HepG2 (cell line): ENCODE measurements around the gene ALDH2. TPM values are rescaled to one million over a fixed set of nuclear protein-coding genes. Genes with fewer than 3 reads are reported as not detected.

Experiments used
- ADNP ChIP-seq: sonication (generic); formaldehyde crosslinking; IDR thresholded peaks from 2 replicates; pipeline ENCODE4 v1.4.0; 2020; ENCODE audit warnings: missing genetic modification reagents
- ARNTL ChIP-seq: sonication (generic); formaldehyde crosslinking; IDR thresholded peaks from 2 replicates; pipeline ENCODE4 v1.4.0; 2020; ENCODE audit warnings: mild to moderate bottlenecking, missing genetic modification reagents
- DNMT1 ChIP-seq: sonication (generic); formaldehyde crosslinking; IDR thresholded peaks from 2 replicates; pipeline ENCODE4 v1.5.1; 2020; ENCODE audit warnings: mild to moderate bottlenecking, missing genetic modification reagents
- ELF4 ChIP-seq: sonication (generic); formaldehyde crosslinking; IDR thresholded peaks from 2 replicates; pipeline ENCODE4 v1.5.0; 2020; ENCODE audit warnings: missing genetic modification reagents, mild to moderate bottlenecking, moderate library complexity, borderline replicate concordance
- FLYWCH1 ChIP-seq: sonication (generic); formaldehyde crosslinking; IDR thresholded peaks from 2 replicates; pipeline ENCODE4 v1.8.1; 2023; ENCODE audit warnings: mild to moderate bottlenecking, missing genetic modification reagents
- FOXA1 ChIP-seq, 2 experiments: fragments of 450-650 bp in 1 of 2; sonication (generic) in 1 of 2; formaldehyde crosslinking in 1 of 2; IDR thresholded peaks; 2 replicates each; pipeline versions ENCODE4 v1.4.0 to v1.6.1; 2016 to 2020; ENCODE audit warnings: missing genetic modification reagents in 1 of 2
- HDAC1 ChIP-seq: sonication (generic); formaldehyde crosslinking; IDR thresholded peaks from 2 replicates; pipeline ENCODE4 v1.5.1; 2020; ENCODE audit warnings: mild to moderate bottlenecking, missing genetic modification reagents
- HMG20A ChIP-seq: IDR thresholded peaks from 2 replicates; pipeline ENCODE4 v1.6.1; 2016; ENCODE audit warnings: borderline replicate concordance
- KLF16 ChIP-seq, 2 experiments: sonication (generic) in 1 of 2; formaldehyde crosslinking in 1 of 2; IDR thresholded peaks; 2 replicates each; pipeline versions ENCODE4 v1.6.1 to v1.8.0; 2016 to 2023; ENCODE audit warnings: missing genetic modification reagents in 2 of 2, missing compliant biosample characterization in 1 of 2
- MYNN ChIP-seq: sonication (generic); formaldehyde crosslinking; IDR thresholded peaks from 2 replicates; pipeline ENCODE4 v1.4.0; 2020; ENCODE audit warnings: mild to moderate bottlenecking, low read depth, missing genetic modification reagents
- SP2 ChIP-seq: sonication (generic); formaldehyde crosslinking; IDR thresholded peaks from 2 replicates; pipeline ENCODE4 v1.5.1; 2020; ENCODE audit warnings: mild to moderate bottlenecking, missing genetic modification reagents
- TARDBP ChIP-seq: sonication (generic); formaldehyde crosslinking; IDR thresholded peaks from 2 replicates; pipeline ENCODE4 v1.8.0; 2022; ENCODE audit warnings: mild to moderate bottlenecking, missing genetic modification reagents
- TRIM24 ChIP-seq: sonication (generic); formaldehyde crosslinking; IDR thresholded peaks from 2 replicates; pipeline ENCODE4 v1.8.0; 2022; ENCODE audit warnings: mild to moderate bottlenecking, missing genetic modification reagents
- polyA plus RNA-seq, 8 experiments: library from polyadenylated mRNA; depleted of rRNA in 3 of 8; stranded (reverse) in 7 of 8; unstranded in 1 of 8; fragments of >200 nt; fragmentation: Illumina TruSeq in 4 of 8; extraction: Trizol in 4 of 8; gene quantifications; 2 replicates each; pipeline versions ENCODE4 v1.2.1 to v1.2.3, GENCODE V29; 2011 to 2016; ENCODE audit warnings: low read depth in 4 of 8, missing spikeins in 1 of 8, mixed read lengths in 1 of 8; ENCODE audit not compliant: insufficient read depth in 1 of 8
- total RNA-seq, 5 experiments: library from RNA; depleted of rRNA; stranded (reverse); fragments of >200 nt; fragmentation: Illumina TruSeq; extraction: Trizol; gene quantifications; 2 replicates each; pipeline ENCODE4 v1.2.3, GENCODE V29; 2016; ENCODE audit warnings: low read depth in 1 of 5
- TF ChIP-seq, protein P1 (sequence below): sonication (generic); formaldehyde crosslinking; IDR thresholded peaks from 2 replicates; pipeline ENCODE4 v1.8.0; 2022; ENCODE audit warnings: mild to moderate bottlenecking, missing genetic modification reagents, moderate library complexity
- TF ChIP-seq, protein P2 (sequence below): sonication (generic); formaldehyde crosslinking; IDR thresholded peaks from 2 replicates; pipeline ENCODE4 v1.5.1; 2020; ENCODE audit warnings: missing genetic modification reagents, mild to moderate bottlenecking, borderline replicate concordance
- TF ChIP-seq, protein P3 (sequence below): sonication (generic); formaldehyde crosslinking; IDR thresholded peaks from 2 replicates; pipeline ENCODE4 v1.4.0; 2020; ENCODE audit warnings: missing genetic modification reagents
- TF ChIP-seq, protein P4 (sequence below): sonication (generic); formaldehyde crosslinking; IDR thresholded peaks from 2 replicates; pipeline ENCODE4 v1.4.0; 2020; ENCODE audit warnings: missing genetic modification reagents
- TF ChIP-seq, protein P5 (sequence below): sonication (generic); formaldehyde crosslinking; IDR thresholded peaks from 2 replicates; pipeline ENCODE4 v1.5.1; 2020; ENCODE audit warnings: missing genetic modification reagents, mild to moderate bottlenecking, borderline replicate concordance

The ALDH2 gene
- total and polyA plus RNA-seq, 2 of the 13 experiments (the other 11 are each of a cell fraction or from before 2014, with no cell fraction given) = 78.8 to 103 TPM

DNA sequence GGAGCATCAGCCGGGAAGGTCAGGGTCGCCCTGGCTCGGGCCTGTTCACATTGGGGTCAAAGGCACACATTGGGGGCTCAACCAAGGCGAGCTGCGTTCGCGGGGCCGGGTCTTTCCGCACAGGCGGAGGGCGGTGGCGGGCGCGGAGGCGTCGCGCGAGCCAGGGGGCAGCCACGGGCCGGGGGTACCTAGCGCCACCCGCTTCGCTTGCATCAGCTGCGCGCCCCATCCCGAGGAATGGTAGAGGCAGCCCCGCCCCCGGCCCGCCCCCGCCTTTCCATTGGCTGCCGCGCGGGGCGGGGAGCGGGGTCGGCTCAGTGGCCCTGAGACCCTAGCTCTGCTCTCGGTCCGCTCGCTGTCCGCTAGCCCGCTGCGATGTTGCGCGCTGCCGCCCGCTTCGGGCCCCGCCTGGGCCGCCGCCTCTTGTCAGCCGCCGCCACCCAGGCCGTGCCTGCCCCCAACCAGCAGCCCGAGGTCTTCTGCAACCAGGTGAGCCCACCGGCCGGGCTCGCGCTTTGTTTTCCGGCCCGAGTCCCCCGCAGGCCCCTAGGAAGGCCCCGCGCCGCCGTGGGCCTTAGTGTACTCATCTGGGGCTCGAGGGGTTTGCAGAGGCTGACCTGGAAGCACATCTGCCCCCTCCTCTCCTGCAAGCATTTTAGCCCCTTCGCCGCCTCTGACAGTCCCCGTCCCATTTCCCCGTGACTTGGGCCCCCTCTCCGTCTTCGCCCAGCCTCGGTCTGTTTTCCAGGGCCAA lies at the start of gene ALDH2 (continued):
- TF ChIP-seq, protein P1, sequence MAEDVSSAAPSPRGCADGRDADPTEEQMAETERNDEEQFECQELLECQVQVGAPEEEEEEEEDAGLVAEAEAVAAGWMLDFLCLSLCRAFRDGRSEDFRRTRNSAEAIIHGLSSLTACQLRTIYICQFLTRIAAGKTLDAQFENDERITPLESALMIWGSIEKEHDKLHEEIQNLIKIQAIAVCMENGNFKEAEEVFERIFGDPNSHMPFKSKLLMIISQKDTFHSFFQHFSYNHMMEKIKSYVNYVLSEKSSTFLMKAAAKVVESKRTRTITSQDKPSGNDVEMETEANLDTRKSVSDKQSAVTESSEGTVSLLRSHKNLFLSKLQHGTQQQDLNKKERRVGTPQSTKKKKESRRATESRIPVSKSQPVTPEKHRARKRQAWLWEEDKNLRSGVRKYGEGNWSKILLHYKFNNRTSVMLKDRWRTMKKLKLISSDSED (CRISPR knock-in tag) = no peak
- TF ChIP-seq FOXA1 (IDR thresholded peaks at IDR 0.05) (no peak), FOXA1 (CRISPR knock-in tag; IDR thresholded peaks at IDR 0.05) (no peak), ARNTL (CRISPR knock-in tag) (no peak), MYNN (CRISPR knock-in tag) (no peak), FLYWCH1 (CRISPR knock-in tag) (no peak; the same call in 1 of the 2 replicates), SP2 (CRISPR knock-in tag) (no peak), HMG20A (CRISPR knock-in tag) (no peak), KLF16 (CRISPR knock-in tag; IDR thresholded peaks at IDR 0.05) (peak in 1 of 2 experiments; percentile 69; a peak in 2 of 4 replicates), HDAC1 (peak; percentile 21; the same call in 1 of the 2 replicates), TARDBP (no peak; the same call in 1 of the 2 replicates), ADNP (no peak), TRIM24 (CRISPR knock-in tag) (0 out of 2 replicates have a peak, but pooled peaks have one; percentile 19), DNMT1 (no peak), ELF4 (CRISPR knock-in tag) (no peak)
- TF ChIP-seq, protein P2, sequence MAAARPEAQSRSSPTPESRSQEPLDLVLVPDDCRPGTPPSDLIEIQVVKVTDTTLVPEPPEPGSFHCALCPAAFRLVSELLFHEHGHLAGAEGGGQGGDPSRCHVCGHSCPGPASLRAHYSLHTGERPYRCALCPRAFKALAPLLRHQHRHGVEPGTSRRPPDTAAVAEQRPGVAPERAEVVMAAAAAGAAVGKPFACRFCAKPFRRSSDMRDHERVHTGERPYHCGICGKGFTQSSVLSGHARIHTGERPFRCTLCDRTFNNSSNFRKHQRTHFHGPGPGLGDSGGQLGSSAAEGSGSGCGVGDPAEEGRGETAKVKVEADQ = no peak
- TF ChIP-seq, protein P3, sequence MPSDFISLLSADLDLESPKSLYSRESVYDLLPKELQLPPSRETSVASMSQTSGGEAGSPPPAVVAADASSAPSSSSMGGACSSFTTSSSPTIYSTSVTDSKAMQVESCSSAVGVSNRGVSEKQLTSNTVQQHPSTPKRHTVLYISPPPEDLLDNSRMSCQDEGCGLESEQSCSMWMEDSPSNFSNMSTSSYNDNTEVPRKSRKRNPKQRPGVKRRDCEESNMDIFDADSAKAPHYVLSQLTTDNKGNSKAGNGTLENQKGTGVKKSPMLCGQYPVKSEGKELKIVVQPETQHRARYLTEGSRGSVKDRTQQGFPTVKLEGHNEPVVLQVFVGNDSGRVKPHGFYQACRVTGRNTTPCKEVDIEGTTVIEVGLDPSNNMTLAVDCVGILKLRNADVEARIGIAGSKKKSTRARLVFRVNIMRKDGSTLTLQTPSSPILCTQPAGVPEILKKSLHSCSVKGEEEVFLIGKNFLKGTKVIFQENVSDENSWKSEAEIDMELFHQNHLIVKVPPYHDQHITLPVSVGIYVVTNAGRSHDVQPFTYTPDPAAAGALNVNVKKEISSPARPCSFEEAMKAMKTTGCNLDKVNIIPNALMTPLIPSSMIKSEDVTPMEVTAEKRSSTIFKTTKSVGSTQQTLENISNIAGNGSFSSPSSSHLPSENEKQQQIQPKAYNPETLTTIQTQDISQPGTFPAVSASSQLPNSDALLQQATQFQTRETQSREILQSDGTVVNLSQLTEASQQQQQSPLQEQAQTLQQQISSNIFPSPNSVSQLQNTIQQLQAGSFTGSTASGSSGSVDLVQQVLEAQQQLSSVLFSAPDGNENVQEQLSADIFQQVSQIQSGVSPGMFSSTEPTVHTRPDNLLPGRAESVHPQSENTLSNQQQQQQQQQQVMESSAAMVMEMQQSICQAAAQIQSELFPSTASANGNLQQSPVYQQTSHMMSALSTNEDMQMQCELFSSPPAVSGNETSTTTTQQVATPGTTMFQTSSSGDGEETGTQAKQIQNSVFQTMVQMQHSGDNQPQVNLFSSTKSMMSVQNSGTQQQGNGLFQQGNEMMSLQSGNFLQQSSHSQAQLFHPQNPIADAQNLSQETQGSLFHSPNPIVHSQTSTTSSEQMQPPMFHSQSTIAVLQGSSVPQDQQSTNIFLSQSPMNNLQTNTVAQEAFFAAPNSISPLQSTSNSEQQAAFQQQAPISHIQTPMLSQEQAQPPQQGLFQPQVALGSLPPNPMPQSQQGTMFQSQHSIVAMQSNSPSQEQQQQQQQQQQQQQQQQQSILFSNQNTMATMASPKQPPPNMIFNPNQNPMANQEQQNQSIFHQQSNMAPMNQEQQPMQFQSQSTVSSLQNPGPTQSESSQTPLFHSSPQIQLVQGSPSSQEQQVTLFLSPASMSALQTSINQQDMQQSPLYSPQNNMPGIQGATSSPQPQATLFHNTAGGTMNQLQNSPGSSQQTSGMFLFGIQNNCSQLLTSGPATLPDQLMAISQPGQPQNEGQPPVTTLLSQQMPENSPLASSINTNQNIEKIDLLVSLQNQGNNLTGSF = 0 out of 2 replicates have a peak, but pooled peaks have one; percentile 19
- TF ChIP-seq, protein P4, sequence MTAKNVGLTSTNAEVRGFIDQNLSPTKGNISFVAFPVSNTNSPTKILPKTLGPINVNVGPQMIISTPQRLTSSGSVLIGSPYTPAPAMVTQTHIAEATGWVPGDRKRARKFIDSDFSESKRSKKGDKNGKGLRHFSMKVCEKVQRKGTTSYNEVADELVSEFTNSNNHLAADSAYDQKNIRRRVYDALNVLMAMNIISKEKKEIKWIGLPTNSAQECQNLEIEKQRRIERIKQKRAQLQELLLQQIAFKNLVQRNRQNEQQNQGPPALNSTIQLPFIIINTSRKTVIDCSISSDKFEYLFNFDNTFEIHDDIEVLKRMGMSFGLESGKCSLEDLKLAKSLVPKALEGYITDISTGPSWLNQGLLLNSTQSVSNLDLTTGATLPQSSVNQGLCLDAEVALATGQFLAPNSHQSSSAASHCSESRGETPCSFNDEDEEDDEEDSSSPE (CRISPR knock-in tag) = peak; percentile 45; the same call in 1 of the 2 replicates
- TF ChIP-seq, protein P5, sequence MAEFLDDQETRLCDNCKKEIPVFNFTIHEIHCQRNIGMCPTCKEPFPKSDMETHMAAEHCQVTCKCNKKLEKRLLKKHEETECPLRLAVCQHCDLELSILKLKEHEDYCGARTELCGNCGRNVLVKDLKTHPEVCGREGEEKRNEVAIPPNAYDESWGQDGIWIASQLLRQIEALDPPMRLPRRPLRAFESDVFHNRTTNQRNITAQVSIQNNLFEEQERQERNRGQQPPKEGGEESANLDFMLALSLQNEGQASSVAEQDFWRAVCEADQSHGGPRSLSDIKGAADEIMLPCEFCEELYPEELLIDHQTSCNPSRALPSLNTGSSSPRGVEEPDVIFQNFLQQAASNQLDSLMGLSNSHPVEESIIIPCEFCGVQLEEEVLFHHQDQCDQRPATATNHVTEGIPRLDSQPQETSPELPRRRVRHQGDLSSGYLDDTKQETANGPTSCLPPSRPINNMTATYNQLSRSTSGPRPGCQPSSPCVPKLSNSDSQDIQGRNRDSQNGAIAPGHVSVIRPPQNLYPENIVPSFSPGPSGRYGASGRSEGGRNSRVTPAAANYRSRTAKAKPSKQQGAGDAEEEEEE (CRISPR knock-in tag) = no peak
